ENCODE measurements around the gene RANBP1.

GRCh38 chr22:20115691-20116375 is at the start of gene RANBP1:
- TF ChIP-seq POLR2AphosphoS5 (IDR thresholded peaks at IDR 0.05) (no peak), EP300 (IDR thresholded peaks at IDR 0.05) (no peak)
